MCF 10A (cell line): ENCODE measurements around the gene OTUD5. TPM values are rescaled to one million over a fixed set of nuclear protein-coding genes. Genes with fewer than 3 reads are reported as not detected.
"Not testable (repeated sequence)": the region's sequence is repeated elsewhere in the genome, so short reads cannot be mapped to it uniquely, and the experiment has no call there.

Experiments
- BruUV-seq: library from RNA; stranded (reverse); fragments of 400-500 nt; replicated peaks from 2 replicates; lab custom pipeline; 2021; lab: Mats Ljungman, UMichigan
- CTCF ChIA-PET: fragments of 300-600 bp; sonication (Branson Sonifier 250); formaldehyde crosslinking; extraction: SDS; loops from one replicate; lab custom pipeline; 2021; ENCODE audit warnings: antibody characterized with exemption, inconsistent platforms; lab: Yijun Ruan, JAX
- POLR2A ChIA-PET: fragments of 300-600, 350-650 bp; sonication (Branson Sonifier 250); formaldehyde crosslinking; extraction: SDS; loops from one replicate; lab custom pipeline; 2020; ENCODE audit warnings: antibody characterized with exemption, inconsistent platforms; lab: Yijun Ruan, JAX
- DNase-seq: peaks from one replicate; pipeline ENCODE4 v3.0.0-alpha.2; 2018; ENCODE audit not compliant: unreplicated experiment
- H3K27ac Mint-ChIP-seq: one replicate; pipeline ENCODE4 v1.8.0; 2022; ENCODE audit warnings: mild to moderate bottlenecking, low read depth, mixed read lengths; ENCODE audit not compliant: unreplicated experiment
- H3K27me3 Mint-ChIP-seq: one replicate; pipeline ENCODE4 v1.8.0; 2022; ENCODE audit warnings: mixed read lengths; ENCODE audit not compliant: insufficient read depth, unreplicated experiment
- H3K36me3 Mint-ChIP-seq: one replicate; pipeline ENCODE4 v1.8.0; 2022; ENCODE audit warnings: mild to moderate bottlenecking, moderate library complexity, mixed read lengths; ENCODE audit not compliant: insufficient read depth, unreplicated experiment
- H3K4me1 Mint-ChIP-seq: one replicate; pipeline ENCODE4 v1.8.0; 2022; ENCODE audit warnings: mixed read lengths; ENCODE audit not compliant: insufficient read depth, unreplicated experiment
- H3K4me3 Mint-ChIP-seq: one replicate; pipeline ENCODE4 v1.8.0; 2022; ENCODE audit warnings: mild to moderate bottlenecking, moderate library complexity, mixed read lengths; ENCODE audit not compliant: unreplicated experiment
- H3K9me3 Mint-ChIP-seq: one replicate; pipeline ENCODE4 v1.8.0; 2022; ENCODE audit warnings: mixed read lengths; ENCODE audit not compliant: unreplicated experiment
- CTCF ChIP-seq: fragments of 200-600 bp; IDR thresholded peaks from one replicate; pipeline ENCODE4 v1.8.0; 2022; ENCODE audit warnings: antibody characterized with exemption, mild to moderate bottlenecking; ENCODE audit not compliant: unreplicated experiment
- intact Hi-C: fragments of 100-400 bp; cut with micrococcal nuclease; formaldehyde crosslinking; loops from 2 replicates; pipeline ENCODE4 v1.14.1; 2022
- total RNA-seq: library from RNA; stranded (reverse); gene quantifications from 2 replicates; pipeline ENCODE4 v1.2.3, GENCODE V29; 2022

Gene OTUD5
- total RNA-seq, 1 experiment from 2014 or later = 38.7 TPM

- peak overlapping the region; percentile 33 for H3K4me3 Mint-ChIP-seq
- no peaks in the 10 kb centered on the region for H3K27me3 Mint-ChIP-seq
- peaks cover 7% of the 10 kb centered on the region for H3K4me1 Mint-ChIP-seq
- intact Hi-C loops = loop anchor here (2.0 kb wide), 2 partner anchors 22 to 36 kb away; no protein-coding TSS in a partner anchor
- POLR2A ChIA-PET = interaction anchor here (1.5 to 2.4 kb wide), 3 partner anchors 12 to 33 kb away, joined by 3 to 14 read pairs (median 5); partner anchors contain the start of gene SLC35A2
- TF ChIP-seq CTCF = no peak
- CTCF ChIA-PET = interaction anchor here (0.7 kb wide), 1 partner anchor 85 kb away, joined by 5 read pairs; no protein-coding TSS in a partner anchor
- no peak overlapping the region for H3K27ac Mint-ChIP-seq
- peaks cover 18% of the 10 kb centered on the region for H3K9me3 Mint-ChIP-seq
- peaks cover 5% of the 10 kb centered on the region for H3K36me3 Mint-ChIP-seq
- no TSS peak for BruUV-seq
- DNase-seq = no peak
Observed at GRCh38 chrX:48890296-48890925, 67.0 kb downstream of the OTUD5 start.

GRCh38 chrX:48886586-48886985, 70.8 kb downstream of the OTUD5 start:
- BruUV-seq, CTCF ChIA-PET, H3K27me3 Mint-ChIP-seq, H3K36me3 Mint-ChIP-seq, H3K4me3 Mint-ChIP-seq, H3K27ac Mint-ChIP-seq, DNase-seq, H3K4me1 Mint-ChIP-seq, intact Hi-C loops: not testable (repeated sequence)
- POLR2A ChIA-PET = interaction anchor here (1.6 kb wide), 1 partner anchor 11 kb away, joined by 3 read pairs; the partner anchor contains the start of genes PQBP1 and TIMM17B
- H3K9me3 Mint-ChIP-seq = peaks cover 14% of the 10 kb centered on the region

- H3K27ac Mint-ChIP-seq = no peak overlapping the region
- no peak overlapping the region for H3K4me3 Mint-ChIP-seq
- ChIA-PET POLR2A (no interaction called here), CTCF (no interaction called here)
- no peaks in the 10 kb centered on the region for H3K27me3 Mint-ChIP-seq
- H3K9me3 Mint-ChIP-seq = no peaks in the 10 kb centered on the region
- DNase-seq = no peak
- intact Hi-C loops = no loop called here
- no peak for TF ChIP-seq CTCF
- no peaks in the 10 kb centered on the region for H3K4me1 Mint-ChIP-seq
- H3K36me3 Mint-ChIP-seq = no peaks in the 10 kb centered on the region
- no TSS peak for BruUV-seq
Observed at GRCh38 chrX:48883729-48884128, 73.7 kb downstream of the OTUD5 start.

GRCh38 chrX:48876944-48877343, 80.5 kb downstream of the OTUD5 start:
- H3K27ac Mint-ChIP-seq, CTCF ChIA-PET, BruUV-seq, H3K9me3 Mint-ChIP-seq, H3K4me3 Mint-ChIP-seq, intact Hi-C loops, H3K4me1 Mint-ChIP-seq, H3K36me3 Mint-ChIP-seq, DNase-seq, H3K27me3 Mint-ChIP-seq, POLR2A ChIA-PET: not testable (repeated sequence)

Other genes starting within 250 kb of the OTUD5 start
- gene GLOD5, start 195.9 kb downstream of the OTUD5 start, total RNA-seq = not detected in 2 replicates
- not detected in 2 replicates for gene GATA1, start 171.0 kb downstream of the OTUD5 start, total RNA-seq
- gene HDAC6, start 155.5 kb downstream of the OTUD5 start, total RNA-seq = 45.1 and 53.2 TPM in 2 replicates
- 0.25 TPM in 1 of 2 replicates, not detected in the other for gene ERAS, start 131.1 kb downstream of the OTUD5 start, total RNA-seq
- gene PCSK1N, start 122.0 kb downstream of the OTUD5 start, total RNA-seq = 5.0 and 6.3 TPM in 2 replicates
- 70.6 and 73.7 TPM in 2 replicates for gene TIMM17B, start 59.8 kb downstream of the OTUD5 start, total RNA-seq
- 126 and 150 TPM in 2 replicates for gene PQBP1, start 59.7 kb downstream of the OTUD5 start, total RNA-seq
- 38.6 and 43.5 TPM in 2 replicates for gene SLC35A2, start 46.0 kb downstream of the OTUD5 start, total RNA-seq
- 8.0 and 9.2 TPM in 2 replicates for gene PIM2, start 38.6 kb downstream of the OTUD5 start, total RNA-seq
- gene KCND1, start 14.2 kb upstream of the OTUD5 start, total RNA-seq = 0.86 and 1.8 TPM in 2 replicates
- 49.6 and 51.0 TPM in 2 replicates for gene GRIPAP1, start 44.7 kb upstream of the OTUD5 start, total RNA-seq
- gene TFE3, start 85.8 kb upstream of the OTUD5 start, total RNA-seq = 45.3 and 71.7 TPM in 2 replicates
- 10.3 and 14.4 TPM in 2 replicates for gene CCDC120, start 101.4 kb upstream of the OTUD5 start, total RNA-seq
- 32.1 and 34.5 TPM in 2 replicates for gene PRAF2, start 116.4 kb upstream of the OTUD5 start, total RNA-seq
- gene WDR45, start 122.3 kb upstream of the OTUD5 start, total RNA-seq = 93.0 and 96.9 TPM in 2 replicates
- 22.0 and 24.4 TPM in 2 replicates for gene GPKOW, start 166.1 kb upstream of the OTUD5 start, total RNA-seq
- gene MAGIX, start 205.2 kb upstream of the OTUD5 start, total RNA-seq = 0.52 and 0.84 TPM in 2 replicates
- 292 and 308 TPM in 2 replicates for gene PLP2, start 214.3 kb upstream of the OTUD5 start, total RNA-seq
- 14.5 and 15.7 TPM in 2 replicates for gene PRICKLE3, start 228.8 kb upstream of the OTUD5 start, total RNA-seq
- gene SYP, start 242.6 kb upstream of the OTUD5 start, total RNA-seq = 0.75 and 0.79 TPM in 2 replicates